HK-2 (cell line): ENCODE data around the gene NUTM2D.
"Not testable (repeated sequence)": the region's sequence is repeated elsewhere in the genome, so short reads cannot be mapped to it uniquely, and the experiment has no call there.

Experiments
- DNase-seq: peaks from one replicate; pipeline ENCODE4 v3.0.0-alpha.2; 2018; ENCODE audit not compliant: unreplicated experiment

NUTM2D gene, protein sequence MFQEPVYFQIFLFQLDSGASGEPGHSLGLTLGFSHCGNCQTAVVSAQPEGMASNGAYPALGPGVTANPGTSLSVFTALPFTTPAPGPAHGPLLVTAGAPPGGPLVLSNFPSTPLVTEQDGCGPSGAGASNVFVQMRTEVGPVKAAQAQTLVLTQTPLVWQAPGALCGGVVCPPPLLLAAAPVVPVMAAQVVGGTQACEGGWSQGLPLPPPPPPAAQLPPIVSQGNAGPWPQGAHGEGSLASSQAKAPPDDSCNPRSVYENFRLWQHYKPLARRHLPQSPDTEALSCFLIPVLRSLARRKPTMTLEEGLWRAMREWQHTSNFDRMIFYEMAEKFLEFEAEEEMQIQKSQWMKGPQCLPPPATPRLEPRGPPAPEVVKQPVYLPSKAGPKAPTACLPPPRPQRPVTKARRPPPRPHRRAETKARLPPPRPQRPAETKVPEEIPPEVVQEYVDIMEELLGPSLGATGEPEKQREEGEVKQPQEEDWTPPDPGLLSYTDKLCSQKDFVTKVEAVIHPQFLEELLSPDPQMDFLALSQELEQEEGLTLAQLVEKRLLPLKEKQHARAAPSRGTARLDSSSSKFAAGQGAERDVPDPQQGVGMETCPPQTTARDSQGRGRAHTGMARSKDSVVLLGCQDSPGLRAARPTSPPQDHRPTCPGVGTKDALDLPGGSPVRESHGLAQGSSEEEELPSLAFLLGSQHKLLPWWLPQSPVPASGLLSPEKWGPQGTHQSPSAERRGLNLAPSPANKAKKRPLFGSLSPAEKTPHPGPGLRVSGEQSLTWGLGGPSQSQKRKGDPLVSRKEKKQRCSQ

DNA sequence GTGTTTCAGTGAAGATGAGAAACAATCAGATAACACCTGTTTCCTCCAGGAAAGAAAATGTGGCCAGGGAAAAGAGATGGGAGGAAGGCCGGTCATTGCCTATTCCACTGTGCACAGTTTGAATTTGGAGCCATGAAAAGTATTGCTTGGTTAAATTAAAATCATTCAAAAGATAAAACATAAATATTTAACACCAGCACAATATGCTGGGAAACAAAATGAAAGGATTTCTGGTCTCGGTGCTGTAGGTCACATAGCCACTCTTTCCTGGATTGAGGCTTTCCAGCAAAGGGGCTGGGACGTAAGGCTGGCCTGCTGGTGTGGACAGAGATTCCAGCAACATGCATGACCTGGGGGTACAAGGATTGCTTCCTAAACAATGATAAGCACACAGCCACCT, at the start of gene NUTM2D:
Gene NUTM2D, plus strand, starts transcription at position 301 of the 400 bp plus-strand sequence. CDS start 522 bp downstream, outside the sequence.
- DNase-seq = not testable (repeated sequence)

DNA sequence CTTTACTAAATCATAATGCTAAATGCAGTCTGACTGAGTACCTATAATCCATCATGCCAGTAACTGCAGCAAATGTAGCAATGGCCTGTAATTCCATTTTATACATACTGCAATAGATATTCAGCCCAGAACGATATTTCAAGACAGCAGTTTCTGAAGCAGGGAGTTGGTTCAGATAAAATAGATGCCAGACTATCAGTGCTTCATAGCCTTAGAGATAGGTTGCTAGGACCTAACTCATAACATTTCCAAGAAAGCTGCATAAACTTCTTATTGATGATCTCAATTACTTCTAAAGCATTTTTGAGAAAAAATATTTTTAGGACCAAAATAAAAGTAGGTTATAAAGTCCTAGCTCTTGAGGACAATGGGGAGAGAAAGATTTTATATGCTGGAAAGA, 48.8 kb upstream of the NUTM2D start:
- not testable (repeated sequence) for DNase-seq

DNA sequence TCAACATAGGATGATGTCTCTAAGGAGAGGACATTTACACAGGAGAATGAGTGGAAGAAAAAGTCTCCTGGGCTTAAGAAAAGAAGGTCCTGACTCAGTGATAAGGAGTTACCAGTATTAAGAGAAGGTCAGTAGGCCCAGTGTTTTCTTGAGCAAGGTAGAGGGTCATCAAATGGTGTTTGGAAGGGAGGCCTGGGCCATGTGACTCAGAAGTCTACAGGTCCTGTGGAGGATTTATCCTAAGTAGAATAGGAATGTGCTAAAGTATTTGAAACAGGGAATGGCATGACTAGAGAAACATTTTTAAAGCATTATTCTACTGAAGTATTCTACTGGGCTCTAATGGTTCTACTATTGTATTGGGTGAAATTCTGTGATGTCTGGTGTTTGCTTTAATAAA, 47.9 kb upstream of the NUTM2D start:
- DNase-seq = not testable (repeated sequence)

DNA sequence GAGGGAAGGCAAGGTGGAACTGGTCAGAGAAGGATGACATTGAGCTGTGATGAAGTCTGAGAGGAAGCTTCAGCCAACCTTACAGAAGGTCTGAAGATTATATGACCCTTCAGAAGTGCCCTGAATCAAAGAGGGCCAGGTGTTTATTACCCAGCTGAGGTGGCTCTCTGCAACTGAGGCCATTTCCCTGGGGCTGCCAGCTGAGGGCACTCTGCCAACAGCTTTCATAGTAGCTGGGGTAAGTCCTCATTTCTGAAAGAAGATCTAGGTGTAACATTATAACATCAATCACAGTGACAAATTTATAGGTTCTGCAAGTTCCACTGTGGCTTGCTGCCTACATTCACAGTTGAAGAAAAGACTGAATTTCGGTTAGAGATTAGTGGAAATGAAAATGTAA, 46.0 kb upstream of the NUTM2D start:
- DNase-seq = not testable (repeated sequence)

DNA sequence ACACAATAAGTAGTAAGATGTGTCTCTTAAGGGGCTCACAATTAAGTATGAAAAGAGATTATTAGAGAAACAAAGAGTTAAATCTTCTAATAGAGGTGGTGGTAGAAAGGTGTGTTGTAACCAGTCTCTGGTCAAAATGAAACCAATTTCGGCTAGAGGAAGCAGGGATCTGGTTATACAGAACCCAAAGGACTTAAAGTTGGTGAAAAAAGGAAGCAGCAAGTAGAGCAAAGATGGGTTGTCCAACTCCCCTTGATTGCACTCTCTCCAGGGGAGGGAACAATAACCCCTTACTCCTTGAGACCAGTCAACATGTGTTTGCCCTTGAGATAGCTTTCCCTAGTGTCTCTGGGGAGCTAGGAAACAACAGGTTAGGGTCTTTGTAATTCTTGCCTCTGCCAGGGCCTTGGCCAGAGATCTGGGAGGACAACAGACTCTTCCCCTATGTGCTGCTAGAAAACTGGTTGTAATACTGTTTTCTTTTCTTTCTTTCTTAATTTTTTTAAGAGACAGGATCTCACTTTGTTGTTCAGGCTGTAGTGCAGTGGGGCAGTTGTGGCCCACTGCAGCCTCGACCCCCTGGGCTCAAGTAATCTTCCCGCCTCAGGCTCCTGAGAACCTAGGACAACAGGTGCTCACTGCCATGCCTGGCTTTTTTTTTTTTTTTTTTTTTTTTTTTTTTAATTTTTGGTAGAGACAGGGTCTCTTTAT, 43.7 kb upstream of the NUTM2D start:
- not testable (repeated sequence) for DNase-seq

DNA sequence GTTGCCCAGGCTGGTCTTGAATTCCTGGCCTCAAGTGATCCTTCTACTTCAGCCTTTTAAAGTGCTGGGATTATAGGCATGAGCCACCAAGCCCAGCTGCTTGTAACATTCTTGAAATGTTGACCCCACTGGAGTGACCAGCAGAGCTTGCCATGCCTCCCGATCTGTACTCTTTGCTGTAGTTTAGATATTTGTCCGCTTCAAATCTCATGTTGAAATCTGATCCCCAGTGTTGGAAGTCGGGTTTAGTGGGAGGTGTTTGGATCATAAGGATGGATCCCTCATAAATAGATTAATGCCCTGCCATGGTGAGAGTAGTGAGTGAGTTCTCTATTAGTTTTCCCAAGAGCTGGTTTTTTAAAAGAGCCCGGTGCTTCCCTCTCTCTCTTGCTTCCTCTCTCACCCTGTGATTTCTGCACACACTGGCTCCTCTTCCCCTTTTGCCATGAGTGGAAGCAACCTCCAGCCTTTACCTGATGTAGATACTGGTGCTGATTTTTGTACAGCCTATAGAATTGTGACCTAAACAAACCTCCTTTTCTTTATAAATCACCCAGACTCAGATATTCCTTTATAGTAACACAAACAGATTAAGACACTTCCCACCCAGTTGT, 43.1 kb upstream of the NUTM2D start:
- not testable (repeated sequence) for DNase-seq

DNA sequence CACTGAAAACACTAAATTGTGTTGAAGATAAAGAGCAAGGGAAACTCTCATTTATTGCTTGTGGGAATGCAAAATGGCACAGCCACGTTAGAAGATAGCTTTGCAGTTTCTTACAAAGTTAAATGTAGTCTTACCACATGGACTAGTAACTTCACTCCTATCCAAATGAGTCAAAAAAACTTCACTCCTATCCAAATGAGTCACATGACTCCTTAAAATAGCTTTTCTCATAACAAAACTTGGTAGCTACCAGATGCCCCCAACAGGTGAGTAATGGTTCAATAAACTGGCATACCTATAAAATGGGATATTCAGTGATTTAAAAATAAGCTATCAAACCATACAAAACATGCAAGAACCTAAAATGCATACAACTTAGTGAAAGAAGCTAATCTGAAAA, 36.0 kb upstream of the NUTM2D start:
- DNase-seq = not testable (repeated sequence)

DNA sequence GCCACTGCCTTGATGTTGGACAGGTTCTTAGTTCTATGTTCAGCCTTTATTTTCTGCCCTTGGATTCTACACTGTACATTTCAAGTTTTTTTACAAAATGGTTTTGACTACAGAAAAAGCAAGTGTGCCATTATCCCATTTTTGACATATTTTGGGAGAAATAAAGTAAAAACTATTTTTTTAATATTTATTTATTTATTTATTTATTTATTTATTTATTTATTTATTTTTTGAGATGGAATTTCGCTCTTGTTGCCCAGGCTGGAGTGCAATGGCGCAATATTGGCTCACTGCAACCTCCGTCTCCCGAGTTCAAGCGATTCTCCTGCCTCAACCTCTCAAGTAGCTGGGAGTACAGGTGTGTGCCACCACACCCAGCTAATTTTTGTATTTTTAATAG, 33.0 kb upstream of the NUTM2D start:
- not testable (repeated sequence) for DNase-seq

DNA sequence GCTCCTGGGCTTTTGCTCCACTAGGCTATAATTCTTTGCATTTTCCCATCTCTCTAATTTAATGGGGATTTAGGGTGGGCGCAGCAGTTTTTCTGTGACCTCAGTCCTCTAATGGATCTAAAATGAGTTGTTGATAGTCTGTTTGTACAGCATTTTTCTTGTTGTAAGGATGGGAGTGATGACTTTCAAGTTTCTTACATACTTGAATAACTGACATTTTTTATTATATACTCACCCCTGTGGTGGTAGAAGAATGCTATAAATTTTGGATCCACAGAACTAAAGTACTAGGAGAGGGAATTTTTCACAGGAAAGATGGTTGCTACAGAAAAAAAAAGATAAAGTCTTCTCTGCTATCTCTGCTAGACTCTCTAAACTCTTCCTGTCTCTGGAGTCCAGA, 29.6 kb upstream of the NUTM2D start:
- not testable (repeated sequence) for DNase-seq

DNA sequence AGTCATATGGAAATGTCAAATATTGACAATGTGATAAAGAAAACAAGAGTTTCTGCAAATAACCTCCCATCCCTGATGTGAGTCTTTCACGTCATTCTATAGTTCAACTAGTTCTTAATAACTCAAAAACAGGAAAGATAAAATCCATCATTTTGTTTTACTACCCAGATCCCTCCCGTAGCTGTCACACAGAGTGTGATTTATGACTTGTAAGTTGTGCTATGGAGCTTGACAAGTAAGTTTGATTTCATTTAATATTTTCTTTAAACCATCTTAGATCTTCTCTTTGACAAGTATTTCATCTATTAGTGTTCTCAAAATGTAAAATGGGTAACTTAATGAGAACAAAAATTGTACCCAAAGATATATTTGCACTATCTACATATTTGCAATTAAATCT, 28.4 kb upstream of the NUTM2D start:
- not testable (repeated sequence) for DNase-seq

DNA sequence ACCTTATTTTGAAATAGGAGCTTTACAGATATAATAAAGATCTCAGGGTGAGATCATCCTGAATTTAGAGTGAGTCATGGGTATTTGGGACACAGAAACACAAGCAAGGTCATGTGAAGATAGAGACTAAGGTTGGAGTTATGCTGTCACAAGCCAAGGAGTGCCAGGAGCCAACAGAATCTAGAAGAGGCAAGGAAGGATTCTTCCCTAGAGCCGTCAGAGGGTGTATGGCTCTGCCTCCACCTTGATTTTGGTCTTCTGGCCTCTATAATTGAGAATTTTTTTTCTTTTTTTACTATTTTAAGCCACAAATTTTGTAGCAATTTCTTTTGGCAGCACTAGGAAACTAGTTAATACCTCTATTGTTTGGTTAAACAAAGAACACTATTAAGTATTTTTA, 24.9 kb upstream of the NUTM2D start:
- not testable (repeated sequence) for DNase-seq

DNA sequence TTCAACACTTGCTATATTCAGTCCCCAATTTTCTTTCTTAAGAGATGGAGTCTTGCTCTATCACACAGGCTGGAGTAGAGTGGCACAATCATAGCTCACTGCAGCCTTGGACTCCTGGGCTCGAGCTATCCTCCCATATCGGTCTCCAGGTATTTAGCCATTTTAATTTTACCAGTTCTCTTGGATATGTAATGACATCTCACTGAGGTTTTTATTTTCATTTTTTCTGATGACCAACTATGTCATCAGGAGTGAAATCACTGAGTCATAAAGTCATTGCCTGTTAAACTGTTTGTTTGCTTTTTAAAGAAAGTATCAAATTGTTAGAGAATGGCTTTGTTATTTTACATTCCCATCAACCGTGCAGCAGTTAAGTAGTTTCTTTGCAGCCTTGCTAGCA, 17.1 kb upstream of the NUTM2D start:
- not testable (repeated sequence) for DNase-seq

DNA sequence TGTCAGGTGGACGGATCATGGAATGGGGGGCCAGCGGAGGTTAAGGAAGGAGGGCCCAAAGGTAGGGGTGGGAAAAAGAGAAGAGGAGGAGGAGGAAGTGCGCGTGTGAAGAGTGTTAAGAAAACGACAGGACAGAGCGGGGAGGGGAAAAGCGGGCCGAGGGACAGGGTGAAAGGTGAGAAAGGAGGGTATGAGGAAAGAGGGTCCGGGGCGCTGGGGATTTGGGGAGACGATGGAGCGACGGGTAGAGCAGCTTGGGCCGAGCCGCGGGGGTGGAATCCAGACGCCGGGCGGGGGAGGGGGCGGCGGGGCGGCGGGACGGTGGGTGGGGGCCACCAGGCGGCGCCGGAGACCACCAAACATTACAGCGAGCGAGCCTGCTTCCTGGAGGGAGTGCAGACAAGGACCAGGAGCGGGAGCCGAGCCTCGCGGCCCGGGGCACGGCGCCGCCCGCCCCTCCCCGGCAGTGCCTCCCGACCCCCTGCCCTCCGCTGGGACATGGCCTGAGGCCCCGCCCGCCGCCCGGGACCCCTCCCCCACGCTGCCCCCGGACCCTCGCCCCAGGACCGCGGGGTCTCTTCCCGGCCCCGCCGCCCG, 15.9 kb upstream of the NUTM2D start:
- peak; percentile 8 for DNase-seq

DNA sequence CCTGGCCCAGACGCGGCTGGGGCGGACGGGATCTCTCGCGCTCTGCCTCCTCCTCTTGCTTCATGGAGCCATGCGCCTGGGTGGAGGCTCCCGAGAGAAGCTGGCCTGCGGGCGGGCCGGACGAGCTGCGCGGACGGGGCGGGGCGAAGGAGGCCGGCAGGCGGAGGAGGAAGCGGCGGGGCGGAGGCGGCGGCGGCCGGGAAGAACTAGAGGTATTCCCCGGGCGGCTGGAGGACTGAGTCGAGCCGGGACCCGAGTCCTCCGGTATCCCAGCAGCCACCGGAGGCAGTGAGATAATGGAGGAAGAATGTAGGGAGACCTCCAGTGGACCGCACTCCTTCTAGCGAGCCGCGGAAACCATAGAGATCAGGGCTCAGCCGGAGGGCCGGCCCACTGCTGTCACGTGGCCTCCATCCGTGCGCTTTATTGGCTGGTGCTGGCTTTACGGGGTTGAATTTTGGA, 15.3 kb upstream of the NUTM2D start:
- peak; percentile 86 for DNase-seq

DNA sequence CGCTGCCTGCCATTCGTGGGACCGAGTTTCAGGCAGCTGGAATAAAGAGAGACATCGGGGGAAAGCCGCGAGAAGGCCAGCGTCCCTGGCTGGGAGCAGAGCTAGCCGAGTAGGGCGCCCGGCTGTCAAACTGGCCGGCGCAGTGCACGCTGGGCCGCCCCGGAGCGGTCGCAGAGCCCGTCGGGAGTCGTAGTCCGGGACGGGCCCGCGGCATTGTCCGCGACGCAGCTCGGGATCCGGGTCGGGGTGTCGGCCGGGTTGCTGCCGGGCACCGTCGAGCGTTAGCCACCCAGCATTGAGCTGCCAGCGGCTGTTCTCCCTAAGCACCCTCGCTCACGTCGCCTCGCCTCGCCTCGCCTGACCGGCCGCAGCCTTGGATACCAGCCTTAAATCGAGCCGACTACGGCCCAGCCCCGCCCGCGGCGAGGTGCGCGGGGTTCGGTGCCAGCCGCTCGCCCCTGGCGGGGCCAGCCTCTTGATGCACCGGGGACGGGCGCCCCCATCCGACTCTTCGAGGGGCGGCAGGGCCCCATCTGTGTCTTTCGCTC, 14.8 kb upstream of the NUTM2D start:
- DNase-seq = peak; percentile 78

DNA sequence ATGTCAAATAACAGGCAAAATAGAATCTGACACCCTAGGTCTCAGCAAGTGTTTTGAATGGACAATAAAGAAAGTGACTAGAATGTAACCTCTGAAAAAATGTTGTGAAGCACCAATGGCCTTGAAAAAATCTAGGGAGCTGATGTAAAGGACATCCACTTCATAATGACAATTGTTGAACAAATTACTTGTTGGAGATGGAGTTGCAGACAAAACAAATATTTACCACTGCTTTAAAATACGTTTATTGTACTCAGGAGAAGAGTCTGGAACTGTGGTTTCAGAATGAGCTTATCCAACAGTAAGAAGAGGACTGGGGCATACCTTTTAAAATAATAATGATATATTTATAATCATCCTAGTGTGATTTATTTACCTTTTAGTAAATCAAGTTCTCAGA, 11.8 kb upstream of the NUTM2D start:
- DNase-seq = not testable (repeated sequence)

DNA sequence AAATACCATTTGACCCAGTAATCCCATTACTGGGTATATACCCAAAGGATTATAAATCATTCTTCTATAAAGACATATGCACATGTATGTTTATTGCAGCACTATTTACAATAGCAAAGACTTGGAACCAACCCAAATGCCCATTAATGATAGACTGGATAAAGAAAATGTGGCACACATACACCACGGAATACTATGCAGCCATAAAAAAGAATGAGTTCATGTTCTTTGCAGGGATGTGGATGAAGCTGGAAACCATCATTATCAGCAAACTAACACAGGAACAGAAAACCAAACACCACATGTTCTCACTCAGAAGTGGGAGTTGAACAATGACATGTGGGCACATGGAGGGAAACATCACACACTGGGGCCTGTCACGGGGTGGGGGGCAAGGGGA, 7.4 kb upstream of the NUTM2D start:
- DNase-seq = not testable (repeated sequence)

DNA sequence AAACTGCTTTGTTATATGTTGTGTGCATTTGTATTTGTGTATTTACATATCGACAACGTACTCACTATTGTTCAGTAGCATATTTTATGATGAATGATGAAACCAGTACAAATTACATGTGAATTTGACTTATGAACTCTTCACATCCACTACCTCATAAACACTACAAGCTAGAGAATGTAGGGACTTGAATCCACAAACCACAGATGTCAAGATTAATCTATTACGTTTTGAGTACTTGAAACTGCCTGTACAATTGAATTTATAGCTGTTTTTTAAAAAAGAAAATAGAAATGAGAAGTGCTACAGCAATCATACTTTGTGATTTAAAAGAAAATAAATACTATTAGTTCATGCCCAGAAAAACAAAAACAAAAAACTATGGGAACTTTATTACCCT, 4.7 kb upstream of the NUTM2D start:
- not testable (repeated sequence) for DNase-seq

DNA sequence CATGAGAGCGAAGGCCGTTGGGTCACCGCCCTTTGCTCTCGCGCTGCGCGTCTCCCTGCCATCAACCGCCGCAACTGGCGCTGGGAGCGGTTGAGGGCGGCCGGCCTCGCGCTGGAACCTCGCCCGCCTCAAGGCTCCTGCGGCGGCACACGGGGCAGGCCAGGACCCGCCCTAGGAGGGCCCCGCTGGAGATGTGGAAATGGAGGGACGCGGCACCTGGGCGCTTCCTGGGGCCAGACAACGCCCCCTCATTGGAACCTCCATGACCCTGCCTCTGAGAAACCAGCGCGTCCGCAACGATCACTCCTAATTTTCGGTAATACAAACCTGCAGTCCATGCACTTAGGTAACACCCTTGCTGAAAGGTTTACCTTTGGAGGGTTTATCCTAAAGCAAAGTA, 2.4 kb upstream of the NUTM2D start:
- DNase-seq = not testable (repeated sequence)

DNA sequence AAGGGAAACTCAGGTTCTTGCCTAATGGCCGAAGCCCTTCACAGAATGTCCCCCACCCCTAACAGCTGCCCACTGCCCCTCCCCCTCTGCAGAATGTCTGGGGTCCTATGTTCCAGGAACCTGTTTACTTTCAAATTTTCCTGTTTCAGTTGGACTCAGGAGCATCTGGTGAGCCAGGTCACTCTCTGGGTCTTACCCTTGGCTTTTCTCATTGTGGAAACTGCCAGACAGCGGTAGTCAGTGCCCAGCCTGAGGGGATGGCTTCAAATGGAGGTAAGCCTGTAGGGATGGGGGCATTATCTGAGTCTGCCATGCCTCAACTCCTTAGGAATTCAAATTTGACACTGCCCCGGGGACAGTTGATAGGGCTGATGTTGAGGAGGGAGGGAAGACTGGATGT, 615 bp downstream of the NUTM2D start:
- DNase-seq = not testable (repeated sequence)
